HEK293T (cell line): ENCODE data around the gene PGAP2.

Experiments used
- CTCF ChIA-PET: fragments of 350-600 bp; formaldehyde crosslinking; extraction: SDS; loops from one replicate; lab custom pipeline; 2021; ENCODE audit warnings: antibody characterized with exemption, inconsistent platforms; lab: Yijun Ruan, JAX
- POLR2A ChIA-PET: fragments of 350-600 bp; formaldehyde crosslinking; extraction: SDS; loops from one replicate; lab custom pipeline; 2020; ENCODE audit warnings: antibody characterized with exemption, inconsistent platforms; lab: Yijun Ruan, JAX
- DNase-seq: peaks from one replicate; pipeline ENCODE4 v3.0.0; 2012; ENCODE audit warnings: mixed read lengths; ENCODE audit errors: extremely low spot score
- ARNT ChIP-seq: fragments of 450-650 bp; IDR thresholded peaks from 2 replicates; pipeline ENCODE4 v1.6.1; 2017; ENCODE audit warnings: mild to moderate bottlenecking
- BHLHE40 ChIP-seq: fragments of 450-650 bp; IDR thresholded peaks from 2 replicates; pipeline ENCODE4 v1.6.1; 2016; ENCODE audit warnings: mild to moderate bottlenecking, moderate library complexity, borderline replicate concordance
- CTBP1 ChIP-seq: fragments of 450-650 bp; IDR thresholded peaks from 2 replicates; pipeline ENCODE4 v1.6.1; 2016; ENCODE audit warnings: borderline replicate concordance
- ELF4 ChIP-seq: fragments of 450-650 bp; IDR thresholded peaks from 2 replicates; pipeline ENCODE4 v1.6.1; 2017; ENCODE audit warnings: antibody characterized with exemption
- FOXA1 ChIP-seq: fragments of 450-650 bp; IDR thresholded peaks from 2 replicates; pipeline ENCODE4 v1.6.1; 2016; ENCODE audit warnings: mild to moderate bottlenecking
- FOXK2 ChIP-seq: fragments of 450-650 bp; IDR thresholded peaks from 2 replicates; pipeline ENCODE4 v1.6.1; 2016; ENCODE audit warnings: mild to moderate bottlenecking
- FOXM1 ChIP-seq: fragments of 450-650 bp; IDR thresholded peaks from 2 replicates; pipeline ENCODE4 v1.6.1; 2017; ENCODE audit warnings: mild to moderate bottlenecking, borderline replicate concordance
- HDGF ChIP-seq: fragments of 450-650 bp; IDR thresholded peaks from 2 replicates; pipeline ENCODE4 v1.6.1; 2017; ENCODE audit warnings: antibody characterized with exemption, borderline replicate concordance
- L3MBTL2 ChIP-seq: fragments of 450-650 bp; conservative IDR thresholded peaks from 2 replicates; pipeline ENCODE4 v1.6.1; 2016; ENCODE audit warnings: mild to moderate bottlenecking
- LEF1 ChIP-seq: fragments of 450-650 bp; IDR thresholded peaks from 2 replicates; pipeline ENCODE4 v1.6.1; 2017; ENCODE audit warnings: mild to moderate bottlenecking, borderline replicate concordance
- PKNOX1 ChIP-seq: fragments of 450-650 bp; IDR thresholded peaks from 2 replicates; pipeline ENCODE4 v1.6.1; 2016
- SP1 ChIP-seq: fragments of 450-650 bp; IDR thresholded peaks from 2 replicates; pipeline ENCODE4 v1.6.1; 2017
- SUZ12 ChIP-seq: fragments of 450-650 bp; IDR thresholded peaks from 2 replicates; pipeline ENCODE4 v1.6.1; 2016; ENCODE audit warnings: mild to moderate bottlenecking
- TARDBP ChIP-seq: fragments of 450-650 bp; IDR thresholded peaks from 2 replicates; pipeline ENCODE4 v1.6.1; 2016
- ZNF384 ChIP-seq: fragments of 450-650 bp; IDR thresholded peaks from 2 replicates; pipeline ENCODE4 v1.6.1; 2016

PGAP2 gene

DNA sequence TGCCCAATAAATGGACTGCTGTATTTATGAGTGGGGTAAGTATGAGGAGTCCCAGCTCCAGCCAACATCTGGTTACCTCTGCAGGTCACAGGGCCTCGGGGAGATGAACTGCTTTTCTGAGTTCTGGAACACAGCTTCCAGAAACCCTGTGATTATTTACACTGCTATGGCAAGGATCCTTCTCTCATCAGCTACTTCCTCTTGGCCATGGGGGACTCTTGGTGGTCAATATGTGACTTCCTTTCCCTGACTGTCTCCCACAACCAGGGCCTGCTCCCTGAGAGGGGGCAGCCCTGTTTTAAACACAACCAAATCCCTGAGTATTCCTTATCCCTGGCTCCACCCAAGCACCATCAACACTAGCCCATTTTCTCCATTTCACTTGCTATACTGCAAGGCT, 22.4 kb downstream of the PGAP2 start:
- POLR2A ChIA-PET: interaction anchor here (1.2 kb wide), 1 partner anchor 10 kb away, joined by 3 read pairs; the partner anchor contains the start of gene RHOG
- no peak for DNase-seq
- CTCF ChIA-PET: no interaction called here
- TF ChIP-seq FOXA1: no peak

- ChIA-PET CTCF (no interaction called here), POLR2A (interaction anchor here (0.9 to 1.2 kb wide), 2 partner anchors 9 to 22 kb away, joined by 3 read pairs; partner anchors contain the start of gene RHOG)
- TF ChIP-seq LEF1 (no peak), PKNOX1 (no peak), ZNF384 (no peak), ELF4 (no peak)
- no peak for DNase-seq
Measured at GRCh38 chr11:3831378-3832239, 23.2 kb downstream of the PGAP2 start.

DNA sequence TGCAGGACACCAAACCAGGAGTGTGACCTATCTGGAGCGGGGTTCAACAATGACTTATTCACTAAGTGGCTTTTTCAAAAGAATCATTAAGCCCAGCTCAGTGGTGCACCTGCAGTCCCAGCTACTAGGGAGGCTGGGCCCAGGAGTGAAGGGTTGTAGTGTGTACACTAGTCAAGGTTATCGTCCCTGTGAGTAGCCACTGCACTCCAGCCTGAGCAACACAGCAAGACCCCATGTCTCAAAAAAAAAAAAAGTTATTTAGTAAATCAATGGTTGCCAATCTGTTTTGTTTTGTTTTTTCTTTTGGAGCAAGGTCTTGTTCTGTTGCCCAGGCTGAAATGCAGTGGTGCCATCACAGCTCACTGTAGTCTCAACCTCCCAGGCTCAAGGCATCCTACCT, 24.5 kb downstream of the PGAP2 start:
- DNase-seq: no peak
- ChIA-PET CTCF (interaction anchor here (0.7 kb wide), 1 partner anchor 321 kb away, joined by 3 read pairs; no protein-coding TSS in a partner anchor), POLR2A (no interaction called here)
- TF ChIP-seq ZNF384: no peak
- TF ChIP-seq L3MBTL2: no peak
- no peak for TF ChIP-seq TARDBP
- no peak for TF ChIP-seq SP1
- TF ChIP-seq PKNOX1: no peak
- no peak for TF ChIP-seq ARNT
- no peak for TF ChIP-seq HDGF

GRCh38 chr11:3833449-3833848, 25.1 kb downstream of the PGAP2 start:
- no peak for DNase-seq
- no peak for TF ChIP-seq ELF4
- no peak for TF ChIP-seq FOXM1
- TF ChIP-seq ARNT: no peak
- no peak for TF ChIP-seq BHLHE40
- no peak for TF ChIP-seq ZNF384
- TF ChIP-seq LEF1: no peak
- TF ChIP-seq SUZ12: no peak
- TF ChIP-seq CTBP1: no peak
- no peak for TF ChIP-seq PKNOX1
- TF ChIP-seq HDGF: no peak
- TF ChIP-seq FOXA1: no peak
- no peak for TF ChIP-seq FOXK2
- ChIA-PET POLR2A (no interaction called here), CTCF (interaction anchor here (0.6 to 0.7 kb wide), 2 partner anchors 11 to 25 kb away, joined by 3 read pairs; partner anchors contain the start of gene PGAP2)

GRCh38 chr11:3834349-3834663, 25.9 kb downstream of the PGAP2 start:
- no peak for DNase-seq
- CTCF ChIA-PET: no interaction called here
- POLR2A ChIA-PET: no interaction called here
- TF ChIP-seq FOXK2: no peak
- no peak for TF ChIP-seq BHLHE40
- TF ChIP-seq ELF4: no peak
- TF ChIP-seq CTBP1: no peak
- TF ChIP-seq LEF1: no peak
- no peak for TF ChIP-seq FOXA1

DNA sequence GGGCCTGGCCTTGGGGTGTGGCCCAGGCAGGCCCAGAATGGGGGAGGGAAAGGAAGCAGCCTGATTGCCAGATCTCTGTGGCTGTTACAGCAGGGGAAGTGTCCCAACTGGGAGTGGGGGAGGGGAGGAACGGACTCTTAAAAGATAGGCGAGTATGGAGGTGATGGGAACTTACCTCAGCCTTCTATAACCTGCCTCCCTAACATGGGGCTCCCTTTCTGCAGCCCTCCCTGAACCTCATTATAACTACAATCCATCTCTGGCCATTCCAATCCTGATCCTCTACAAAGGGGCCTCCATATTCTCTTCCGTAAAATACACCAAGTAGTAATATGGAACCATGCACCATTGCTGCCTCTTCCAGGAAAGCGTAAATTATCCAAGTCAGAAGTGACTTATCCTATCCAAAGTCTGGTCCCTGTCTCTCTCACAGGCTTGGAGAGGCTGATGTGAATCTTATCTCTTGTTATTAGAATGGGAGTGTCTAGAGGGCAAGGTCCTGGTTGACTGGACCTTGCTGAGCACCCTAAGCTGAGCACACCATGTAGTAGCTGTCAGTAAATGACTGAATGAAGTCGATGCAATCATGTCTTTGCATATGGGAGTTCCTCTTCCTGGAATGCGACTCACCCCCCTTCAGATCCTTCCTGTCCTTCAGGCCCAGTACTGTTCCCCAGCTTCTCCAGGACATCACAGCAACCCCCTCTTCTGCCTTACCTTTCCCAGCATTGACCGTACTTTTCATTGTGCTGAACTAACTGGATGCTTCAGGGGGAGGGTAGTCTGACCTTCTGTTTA, 26.5 kb downstream of the PGAP2 start:
- DNase-seq: no peak
- TF ChIP-seq BHLHE40: no peak
- TF ChIP-seq CTBP1: no peak
- TF ChIP-seq SUZ12: no peak
- no peak for TF ChIP-seq FOXM1
- TF ChIP-seq FOXA1: no peak
- no peak for TF ChIP-seq FOXK2
- TF ChIP-seq ARNT: no peak
- no peak for TF ChIP-seq ZNF384
- no peak for TF ChIP-seq TARDBP
- TF ChIP-seq L3MBTL2: no peak
- TF ChIP-seq LEF1: no peak
- TF ChIP-seq SP1: no peak
- TF ChIP-seq HDGF: no peak
- no peak for TF ChIP-seq ELF4
- TF ChIP-seq PKNOX1: no peak
- POLR2A ChIA-PET: no interaction called here
- CTCF ChIA-PET: interaction anchor here (1.5 kb wide), 1 partner anchor 15 kb away, joined by 7 read pairs; no protein-coding TSS in a partner anchor
